ENCODE results near the gene SAMD11. TPM values are rescaled to one million over a fixed set of nuclear protein-coding genes. Genes with fewer than 3 reads are reported as not detected.

Gene SAMD11
- total RNA-seq, 4 donors from 2014 or later: 14.2 to 21.2 (median 17.4) TPM

DNA sequence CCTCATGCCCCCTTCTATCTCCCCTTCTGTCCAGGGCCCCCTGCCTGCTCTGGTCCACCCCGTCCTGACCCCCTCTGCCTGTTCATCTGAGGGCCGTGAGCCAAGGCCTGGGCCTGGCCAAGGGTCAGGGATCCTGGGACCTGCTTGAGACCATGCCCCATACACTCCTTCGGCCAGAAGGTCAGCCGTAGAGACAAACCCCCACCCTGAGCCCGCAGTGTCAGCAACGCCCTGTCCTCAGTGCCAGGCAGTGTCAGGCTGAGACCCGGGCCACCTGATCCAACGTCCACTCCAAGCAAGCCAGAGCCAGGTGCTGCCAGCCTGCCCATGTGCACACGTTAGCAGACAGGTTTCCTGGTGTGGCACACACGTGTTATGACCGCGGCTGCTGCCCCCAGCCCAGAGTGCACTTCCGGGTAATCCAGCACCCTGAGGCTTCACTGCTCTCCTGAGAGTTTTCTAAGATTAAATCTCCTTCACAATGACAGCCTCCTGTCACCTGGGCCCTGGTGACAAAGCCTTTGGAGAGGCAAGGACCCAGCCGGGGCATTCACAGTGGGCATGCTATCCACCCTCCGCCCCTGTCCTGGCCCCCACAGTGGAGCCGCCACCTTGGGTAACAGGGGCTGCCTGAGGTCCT, 10.1 kb upstream of the SAMD11 start:
- no CpG with 5 or more reads among the region's 16 CpGs for WGBS, 2 donors (ENCODE audit: low coverage in 1 of 2)
- no peak for TF ChIP-seq POLR2A (IDR thresholded peaks at IDR 0.05)
- TF ChIP-seq EP300 (IDR thresholded peaks at IDR 0.05): no peak
- TF ChIP-seq POLR2AphosphoS5 (IDR thresholded peaks at IDR 0.05): no peak
- TF ChIP-seq CTCF (IDR thresholded peaks at IDR 0.05): no peak
- Histone ChIP-seq H3K4me1 (peaks cover 0 to 36% (median 11%) of the 10 kb centered on the region in 3 donors), H3K9me3 (no peaks in the 10 kb centered on the region), H3K27ac (no peak overlapping the region), H3K36me3 (no peaks in the 10 kb centered on the region), H3K27me3 (peaks cover 81% of the 10 kb centered on the region), H3K4me3 (no peak overlapping the region)
- ATAC-seq: no peak

- Histone ChIP-seq H3K27ac (no peak overlapping the region), H3K9me3 (no peaks in the 10 kb centered on the region), H3K36me3 (no peaks in the 10 kb centered on the region), H3K27me3 (peaks cover 88% of the 10 kb centered on the region), H3K4me3 (no peak overlapping the region), H3K4me1 (peaks cover 0 to 36% (median 11%) of the 10 kb centered on the region in 3 donors)
- no peak for ATAC-seq
- no peak for TF ChIP-seq EP300 (IDR thresholded peaks at IDR 0.05)
- TF ChIP-seq CTCF (IDR thresholded peaks at IDR 0.05): no peak
- no peak for TF ChIP-seq POLR2A (IDR thresholded peaks at IDR 0.05)
- WGBS, 2 donors (ENCODE audit: low coverage in 1 of 2): 68% methylated on average over 6 of the region's 21 CpGs; no CpG with 5 or more reads in 1 of the 2 donors
Measured at GRCh38 chr1:914131-914890, 9.4 kb upstream of the SAMD11 start.

- H3K4me1 ChIP-seq: peaks cover 0 to 34% (median 11%) of the 10 kb centered on the region in 3 donors
- H3K27me3 ChIP-seq: peaks cover 91% of the 10 kb centered on the region
- TF ChIP-seq POLR2AphosphoS5 (IDR thresholded peaks at IDR 0.05): no peak
- no peaks in the 10 kb centered on the region for H3K9me3 ChIP-seq
- H3K27ac ChIP-seq: no peak overlapping the region
- H3K36me3 ChIP-seq: no peaks in the 10 kb centered on the region
- 82 to 100% methylated on average over 1 to 4 of the region's 6 CpGs for WGBS, 2 donors (ENCODE audit: low coverage in 1 of 2)
- no peak overlapping the region for H3K4me3 ChIP-seq
- no peak for ATAC-seq
Measured at GRCh38 chr1:914891-915280, 8.8 kb upstream of the SAMD11 start.

DNA sequence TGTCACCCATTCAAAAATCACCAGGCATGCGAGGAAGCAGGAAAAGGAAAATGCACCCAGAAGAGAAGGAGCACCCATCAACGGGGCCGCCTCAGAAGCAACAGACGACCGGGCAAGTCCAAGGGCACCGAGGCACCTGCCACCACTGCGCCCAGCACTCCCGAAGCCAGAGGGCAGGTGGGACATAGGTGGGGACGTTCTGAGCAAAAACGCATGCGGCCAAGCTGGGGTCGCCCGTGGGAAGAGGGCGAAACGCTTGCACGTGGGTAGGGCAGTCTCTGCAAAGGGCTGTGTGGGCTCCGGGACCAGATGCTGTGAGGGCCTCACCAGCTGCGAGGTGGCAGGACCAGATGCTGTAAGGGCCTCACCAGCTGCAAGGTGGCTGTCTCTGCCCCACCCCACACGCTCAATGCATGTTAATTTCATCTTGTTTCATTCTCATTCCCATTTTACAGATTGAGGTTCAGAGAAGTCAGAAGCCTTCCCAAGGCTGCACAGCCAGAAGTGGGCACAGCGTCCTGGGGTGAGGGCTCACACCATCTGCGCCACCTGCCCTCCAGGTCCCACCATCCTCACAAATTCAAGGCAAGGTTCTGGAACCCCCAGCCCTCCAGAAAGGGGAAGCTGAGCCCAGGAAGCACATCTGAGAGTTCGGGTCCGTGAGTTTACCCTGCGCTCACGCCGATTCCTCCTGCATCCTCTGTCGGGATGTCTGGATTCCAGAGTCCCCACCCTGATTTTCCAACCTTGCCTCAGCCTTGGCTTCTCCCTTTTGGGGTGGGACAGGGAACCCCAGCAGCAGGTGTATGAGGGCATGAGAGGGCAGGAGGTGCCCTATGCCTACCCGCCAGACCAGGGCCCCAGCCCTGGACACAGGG, 8.2 kb upstream of the SAMD11 start:
- no peak overlapping the region for H3K27ac ChIP-seq
- no peaks in the 10 kb centered on the region for H3K9me3 ChIP-seq
- no peak for ATAC-seq
- WGBS, 2 donors (ENCODE audit: low coverage in 1 of 2): 78 to 81% methylated on average over 3 to 15 of the region's 28 CpGs
- no peaks in the 10 kb centered on the region for H3K36me3 ChIP-seq
- TF ChIP-seq EP300 (IDR thresholded peaks at IDR 0.05): no peak
- no peak for TF ChIP-seq CTCF (IDR thresholded peaks at IDR 0.05)
- H3K27me3 ChIP-seq: peaks cover 91% of the 10 kb centered on the region
- H3K4me1 ChIP-seq: peaks cover 0 to 34% (median 12%) of the 10 kb centered on the region in 3 donors
- no peak overlapping the region for H3K4me3 ChIP-seq

Data from gastroesophageal sphincter (tissue), 4 donors.